Neuronal stem cell (in vitro differentiated cells): Measurements from ENCODE around the gene RMC1.

Experiments
- DNase-seq: peaks from one replicate; pipeline ENCODE4 v3.0.0-alpha.2; 2013; ENCODE audit warnings: low spot score
- H2AFZ ChIP-seq: one replicate; pipeline ENCODE4 v1.6.1; 2013; ENCODE audit warnings: mild to moderate bottlenecking, low read length, inconsistent platforms
- H2AK5ac ChIP-seq: 2 replicates; pipeline ENCODE4 v1.6.1; 2013; ENCODE audit warnings: low read depth, mild to moderate bottlenecking, inconsistent platforms, low read length, moderate library complexity, mixed read lengths
- H2BK120ac ChIP-seq: 2 replicates; pipeline ENCODE4 v1.6.1; 2013; ENCODE audit warnings: low read depth, mild to moderate bottlenecking, inconsistent platforms, low read length, moderate library complexity, mixed read lengths
- H2BK12ac ChIP-seq: one replicate; pipeline ENCODE4 v1.6.1; 2013; ENCODE audit warnings: low read length, inconsistent platforms
- H2BK15ac ChIP-seq: 2 replicates; pipeline ENCODE4 v1.6.1; 2013; ENCODE audit warnings: mild to moderate bottlenecking, low read length, inconsistent platforms, mixed read lengths
- H2BK5ac ChIP-seq: one replicate; pipeline ENCODE4 v1.6.1; 2013; ENCODE audit warnings: inconsistent platforms, mild to moderate bottlenecking, low read length, moderate library complexity
- H3K14ac ChIP-seq: one replicate; pipeline ENCODE4 v1.6.1; 2013; ENCODE audit warnings: low read length, inconsistent platforms
- H3K18ac ChIP-seq: 2 replicates; pipeline ENCODE4 v1.6.1; 2013; ENCODE audit warnings: low read length, inconsistent platforms
- H3K23ac ChIP-seq: 2 replicates; pipeline ENCODE4 v1.6.1; 2013; ENCODE audit warnings: low read depth, mild to moderate bottlenecking, mixed read lengths, low read length, inconsistent platforms; ENCODE audit not compliant: poor library complexity
- H3K27ac ChIP-seq: replicated peaks from 3 replicates; pipeline ENCODE4 v1.5.1; 2013; ENCODE audit warnings: low read length, inconsistent platforms
- H3K27me3 ChIP-seq, 3 experiments: 2 replicates each; pipeline ENCODE4 v1.6.1; 2013; ENCODE audit warnings: low read length in 3 of 3, mild to moderate bottlenecking in 2 of 3, inconsistent platforms in 1 of 3, low read depth in 1 of 3, mixed read lengths in 1 of 3, moderate library complexity in 1 of 3; ENCODE audit not compliant: control insufficient read depth in 3 of 3, insufficient read depth in 3 of 3
- H3K36me3 ChIP-seq, 2 donors: replicated peaks in 1 of 2; 2 replicates each; pipeline ENCODE4 v1.6.1; 2013; ENCODE audit warnings: low read length in 2 of 2; ENCODE audit not compliant: control insufficient read depth in 2 of 2, insufficient read depth in 2 of 2
- H3K4ac ChIP-seq: 2 replicates; pipeline ENCODE4 v1.6.1; 2013; ENCODE audit warnings: inconsistent platforms, mild to moderate bottlenecking, low read length, moderate library complexity
- H3K4me1 ChIP-seq, 2 donors: 1 replicate in 1 of 2; 2 replicates in 1 of 2; pipeline ENCODE4 v1.6.1; 2013; ENCODE audit warnings: low read length in 2 of 2, low read depth in 1 of 2; ENCODE audit not compliant: control insufficient read depth in 2 of 2, insufficient read depth in 1 of 2
- H3K4me2 ChIP-seq: one replicate; pipeline ENCODE4 v1.6.1; 2013; ENCODE audit warnings: mild to moderate bottlenecking, low read length, inconsistent platforms; ENCODE audit not compliant: insufficient read depth, poor library complexity, severe bottlenecking
- H3K4me3 ChIP-seq, 2 donors: 2 replicates each; pipeline ENCODE4 v1.5.1; 2013; ENCODE audit warnings: low read length in 2 of 2, mild to moderate bottlenecking in 2 of 2, inconsistent platforms in 1 of 2, moderate library complexity in 1 of 2
- H3K79me1 ChIP-seq: one replicate; pipeline ENCODE4 v1.6.1; 2013; ENCODE audit warnings: low read depth, mild to moderate bottlenecking, inconsistent platforms, low read length, moderate library complexity
- H3K9ac ChIP-seq: one replicate; pipeline ENCODE4 v1.6.1; 2013; ENCODE audit warnings: mild to moderate bottlenecking, low read depth, low read length, inconsistent platforms; ENCODE audit not compliant: poor library complexity
- H3K9me3 ChIP-seq, 2 donors: replicated peaks in 1 of 2; 2 replicates each; pipeline versions ENCODE3 to v1.6.1; 2013; ENCODE audit warnings: low read length in 2 of 2, mild to moderate bottlenecking in 2 of 2, inconsistent platforms in 1 of 2, low read depth in 1 of 2, mixed read lengths in 1 of 2, moderate library complexity in 1 of 2; ENCODE audit not compliant: control insufficient read depth in 2 of 2, insufficient read depth in 1 of 2
- H4K8ac ChIP-seq: one replicate; pipeline ENCODE4 v1.6.1; 2013; ENCODE audit warnings: low read depth, mild to moderate bottlenecking, inconsistent platforms, low read length, moderate library complexity
- H4K91ac ChIP-seq: one replicate; pipeline ENCODE4 v1.6.1; 2013; ENCODE audit warnings: low read length, low read depth, mild to moderate bottlenecking, inconsistent platforms; ENCODE audit not compliant: poor library complexity
- WGBS, 2 donors: extraction: QIAGEN DNeasy Blood & Tissue Kit; methylation state at CpG; one replicate each; pipeline ENCODE4 v1.1.7; 2013; ENCODE audit warnings: missing lambda C conversion rate in 2 of 2, mixed read lengths in 1 of 2; ENCODE audit not compliant: insufficient read length in 2 of 2, insufficient replicate concordance in 1 of 2; ENCODE audit errors: extremely low coverage in 2 of 2; 5-methylcytosine and 5-hydroxymethylcytosine counted together

The RMC1 gene

DNA sequence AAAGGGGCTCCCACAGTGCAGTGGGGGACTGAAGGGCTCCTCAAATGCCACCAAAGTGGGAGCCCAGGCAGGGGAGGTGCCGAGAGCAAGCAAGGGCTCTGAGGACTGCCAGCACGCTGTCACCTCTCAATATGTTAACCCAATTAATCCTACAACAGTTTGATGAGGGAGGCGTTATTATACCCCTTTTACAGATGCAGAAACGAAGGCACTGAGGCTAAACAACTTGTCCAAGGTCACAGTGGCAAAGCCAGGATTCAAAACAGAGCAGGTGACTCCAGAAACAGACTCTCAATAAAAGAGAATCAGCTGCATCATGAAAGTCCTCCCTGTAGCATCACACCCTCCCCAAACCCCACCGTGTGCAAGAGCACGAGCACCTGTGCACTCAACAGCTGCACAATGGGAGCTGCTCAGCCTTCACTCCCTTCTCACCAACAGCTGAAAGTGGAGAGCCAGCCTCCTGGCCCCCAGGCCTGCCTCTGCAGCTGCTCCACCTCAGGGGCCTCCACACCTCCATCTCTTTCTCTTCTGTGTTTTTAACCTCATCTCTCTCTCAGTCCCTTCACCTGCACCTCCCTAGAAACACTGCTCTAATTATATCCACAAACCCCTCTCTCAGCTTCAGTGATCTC lies 74.9 kb downstream of the RMC1 start:
- no peaks in the 10 kb centered on the region for H3K27me3 ChIP-seq
- H3K36me3 ChIP-seq, result peaks cover 9 to 26% of the 10 kb centered on the region in 2 donors
- H2AK5ac ChIP-seq, result no peak overlapping the region
- H2AFZ ChIP-seq, result no peak overlapping the region
- no peaks in the 10 kb centered on the region for H3K9me3 ChIP-seq
- H3K4ac ChIP-seq, result no peak overlapping the region
- H3K4me2 ChIP-seq, result no peak overlapping the region
- H3K9ac ChIP-seq, result no peak overlapping the region
- no peak overlapping the region for H4K91ac ChIP-seq
- no peak overlapping the region for H2BK120ac ChIP-seq
- no peak overlapping the region for H2BK12ac ChIP-seq
- H3K23ac ChIP-seq, result no peak overlapping the region
- H2BK5ac ChIP-seq, result no peak overlapping the region
- WGBS, 2 donors, result no CpG with 5 or more reads among the region's 6 CpGs
- no peak overlapping the region for H3K27ac ChIP-seq
- H3K4me3 ChIP-seq, result no peak overlapping the region
- no peak overlapping the region for H3K14ac ChIP-seq
- H2BK15ac ChIP-seq, result no peak overlapping the region
- H3K79me1 ChIP-seq, result peaks cover 7% of the 10 kb centered on the region
- DNase-seq, result no peak
- peaks cover 4 to 9% of the 10 kb centered on the region in 2 donors for H3K4me1 ChIP-seq
- H3K18ac ChIP-seq, result no peak overlapping the region
- H4K8ac ChIP-seq, result no peak overlapping the region

DNA sequence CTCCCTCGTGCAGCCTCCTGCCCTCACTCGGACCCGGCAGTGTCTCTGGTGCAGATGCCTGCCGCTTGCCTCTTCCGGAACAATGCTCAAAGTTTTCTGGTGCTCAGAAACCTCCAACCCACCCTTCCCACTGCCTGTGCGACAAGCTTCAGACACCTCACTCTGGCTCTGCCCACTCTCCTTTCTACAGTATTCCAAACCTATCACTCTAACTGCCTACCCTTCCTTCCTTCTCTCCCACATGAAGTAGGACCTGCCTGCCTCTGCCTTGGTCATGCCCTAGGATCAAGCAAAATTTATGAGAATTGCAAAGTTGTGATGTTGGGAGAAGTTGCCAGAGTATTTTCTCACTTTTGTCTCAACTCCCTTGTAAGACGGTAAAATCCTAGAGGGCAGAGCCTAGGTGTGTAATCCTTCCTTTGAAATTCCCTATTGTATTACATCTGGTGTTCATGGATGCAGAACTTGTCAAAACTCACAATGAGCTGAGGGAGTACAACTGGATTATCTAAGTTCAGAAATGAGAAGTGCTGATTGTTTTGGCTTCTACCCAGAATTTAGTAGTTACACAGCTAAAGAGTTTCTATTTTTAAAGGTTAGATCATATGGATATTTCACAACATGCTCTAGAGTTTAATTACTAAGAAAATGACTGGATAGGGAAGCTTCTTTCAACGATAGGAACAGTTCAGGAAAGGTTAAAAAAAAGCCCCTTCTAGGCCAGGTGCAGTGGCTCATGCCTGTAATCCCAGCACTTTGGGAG lies 75.8 kb downstream of the RMC1 start:
- H3K14ac ChIP-seq, result no peak overlapping the region
- H2AK5ac ChIP-seq, result no peak overlapping the region
- H4K8ac ChIP-seq, result no peak overlapping the region
- peaks cover 7% of the 10 kb centered on the region for H3K79me1 ChIP-seq
- H3K4me1 ChIP-seq, result peaks cover 3 to 12% of the 10 kb centered on the region in 2 donors
- H2AFZ ChIP-seq, result no peak overlapping the region
- H3K9me3 ChIP-seq, result no peaks in the 10 kb centered on the region
- no peaks in the 10 kb centered on the region for H3K27me3 ChIP-seq
- no peak overlapping the region for H3K4me2 ChIP-seq
- H2BK5ac ChIP-seq, result no peak overlapping the region
- H3K4ac ChIP-seq, result no peak overlapping the region
- H3K4me3 ChIP-seq, result no peak overlapping the region
- WGBS, 2 donors, result no CpG with 5 or more reads among the region's 8 CpGs
- H4K91ac ChIP-seq, result no peak overlapping the region
- no peak overlapping the region for H3K27ac ChIP-seq
- no peak overlapping the region for H2BK120ac ChIP-seq
- no peak overlapping the region for H2BK15ac ChIP-seq
- no peak for DNase-seq
- peak overlapping the region; percentile 6 for H3K18ac ChIP-seq
- H3K23ac ChIP-seq, result no peak overlapping the region
- H3K36me3 ChIP-seq, result peaks cover 6 to 22% of the 10 kb centered on the region in 2 donors
- no peak overlapping the region for H2BK12ac ChIP-seq
- H3K9ac ChIP-seq, result no peak overlapping the region

DNA sequence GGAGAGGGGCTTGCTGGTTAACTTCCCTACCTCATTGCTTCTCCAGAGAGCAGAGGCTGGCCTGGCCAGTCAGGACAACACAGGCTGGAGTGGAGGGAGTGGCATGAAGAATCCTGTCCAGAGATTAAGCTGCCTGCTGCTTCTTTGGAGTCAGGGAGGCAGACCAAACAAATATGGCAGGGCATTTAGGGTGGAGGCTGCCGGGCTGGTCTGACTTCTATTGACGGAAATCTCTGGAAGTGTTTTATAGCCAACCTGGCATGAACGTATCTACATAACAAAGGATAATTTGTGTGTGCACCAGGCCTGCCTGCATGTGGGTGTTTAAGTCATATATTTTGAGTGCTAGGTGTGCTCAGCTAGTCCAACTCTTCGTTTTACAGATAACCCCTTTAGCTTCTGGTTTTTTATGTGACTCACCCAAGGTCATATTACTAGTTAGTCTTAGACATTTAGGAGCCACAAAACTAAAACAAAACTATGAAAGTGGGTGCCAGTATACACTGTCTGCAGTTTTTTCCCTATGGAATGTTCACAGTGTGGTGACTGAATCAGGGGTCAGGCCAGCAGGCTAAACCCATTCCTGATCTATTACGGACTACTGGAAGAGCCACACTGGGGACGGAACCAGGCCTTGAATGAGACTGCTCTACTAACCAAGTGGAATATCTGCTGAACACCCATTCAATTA lies 77.5 kb downstream of the RMC1 start:
- Histone ChIP-seq H4K91ac (no peak overlapping the region), H2BK12ac (no peak overlapping the region), H3K4me1 (peaks cover 0 to 11% of the 10 kb centered on the region in 2 donors), H4K8ac (no peak overlapping the region), H3K23ac (peak overlapping the region; percentile 8), H3K14ac (no peak overlapping the region), H3K4me2 (no peak overlapping the region), H3K18ac (no peak overlapping the region), H3K4me3 (no peak overlapping the region), H3K9me3 (no peaks in the 10 kb centered on the region), H2AFZ (no peak overlapping the region), H3K4ac (no peak overlapping the region), H2AK5ac (no peak overlapping the region), H3K79me1 (peaks cover 7% of the 10 kb centered on the region), H2BK15ac (no peak overlapping the region), H3K27ac (no peak overlapping the region), H3K9ac (no peak overlapping the region), H2BK5ac (no peak overlapping the region), H3K36me3 (peaks cover 4 to 15% of the 10 kb centered on the region in 2 donors), H2BK120ac (no peak overlapping the region), H3K27me3 (no peaks in the 10 kb centered on the region)
- no peak for DNase-seq
- no CpG with 5 or more reads among the region's 6 CpGs for WGBS, 2 donors
